Spinal cord (tissue), 10 donors: ENCODE measurements around the gene MGST2. TPM values are rescaled to one million over a fixed set of nuclear protein-coding genes. Genes with fewer than 3 reads are reported as not detected.
"Not testable (repeated sequence)": the region's sequence is repeated elsewhere in the genome, so short reads cannot be mapped to it uniquely, and the experiment has no call there.

Experiments
- DNase-seq, 6 donors: peaks; one replicate each; pipeline versions ENCODE4 v3.0.0 to v3.0.0-alpha.2; 2013 to 2015; ENCODE audit warnings: low spot score in 6 of 6, low read depth in 4 of 6
- H3K27ac ChIP-seq: one replicate; pipeline ENCODE4 v1.5.1; 2013; ENCODE audit warnings: low read depth, low read length, control low read depth
- H3K27me3 ChIP-seq: one replicate; pipeline ENCODE4 v1.6.1; 2013; ENCODE audit warnings: low read length; ENCODE audit not compliant: control insufficient read depth, insufficient read depth
- H3K36me3 ChIP-seq: one replicate; pipeline ENCODE4 v1.6.1; 2013; ENCODE audit warnings: low read length; ENCODE audit not compliant: control insufficient read depth, insufficient read depth
- H3K4me1 ChIP-seq: one replicate; pipeline ENCODE4 v1.6.1; 2013; ENCODE audit warnings: low read length; ENCODE audit not compliant: control insufficient read depth, insufficient read depth
- H3K4me3 ChIP-seq: one replicate; pipeline ENCODE4 v1.5.1; 2013; ENCODE audit warnings: low read depth, low read length, control low read depth
- H3K9me3 ChIP-seq: one replicate; pipeline ENCODE4 v1.6.1; 2013; ENCODE audit warnings: low read length; ENCODE audit not compliant: control insufficient read depth, insufficient read depth
- WGBS: methylation state at CpG from one replicate; pipeline ENCODE4 v1.1.5; 2013; ENCODE audit warnings: missing lambda C conversion rate; ENCODE audit not compliant: insufficient coverage; 5-methylcytosine and 5-hydroxymethylcytosine counted together
- polyA plus RNA-seq, 2 donors: library from polyadenylated mRNA; unstranded; fragments of 120-200 nt; gene quantifications; one replicate each; pipeline ENCODE4 v1.2.1, GENCODE V29; 2013; ENCODE audit not compliant: insufficient read length in 2 of 2
- total RNA-seq, 2 donors: library from RNA; depleted of rRNA in 1 of 2; stranded (reverse); fragments of 120-200 nt in 1 of 2; fragments of >200 nt in 1 of 2; gene quantifications; one replicate each; pipeline versions ENCODE4 v1.2.3 to v1.2.4, GENCODE V29; 2013 to 2014
- donor health status: healthy.

MGST2 gene
- total and polyA plus RNA-seq, 4 donors = 19.3 to 59.4 (median 25.0) TPM

GRCh38 chr4:139692309-139693012 is 26.8 kb downstream of the MGST2 start:
- H3K36me3 ChIP-seq = no peaks in the 10 kb centered on the region
- H3K27ac ChIP-seq = no peak overlapping the region
- H3K4me1 ChIP-seq = no peaks in the 10 kb centered on the region
- H3K9me3 ChIP-seq = peaks cover 2% of the 10 kb centered on the region
- no peak for DNase-seq
- 40% methylated on average over 4 of the region's 4 CpGs for WGBS
- no peaks in the 10 kb centered on the region for H3K27me3 ChIP-seq
- no peak overlapping the region for H3K4me3 ChIP-seq

GRCh38 chr4:139694522-139695107 is 29.0 kb downstream of the MGST2 start:
- DNase-seq = no peak

GRCh38 chr4:139696491-139696890 is 30.9 kb downstream of the MGST2 start:
- 92% methylated on average over 4 of the region's 5 CpGs for WGBS
- Histone ChIP-seq H3K4me1 (no peaks in the 10 kb centered on the region), H3K27ac (no peak overlapping the region), H3K27me3 (no peaks in the 10 kb centered on the region), H3K4me3 (no peak overlapping the region), H3K36me3 (no peaks in the 10 kb centered on the region), H3K9me3 (peaks cover 2% of the 10 kb centered on the region)
- DNase-seq = no peak

More at GRCh38 chr4:139694522-139695107, 29.0 kb downstream of the MGST2 start:
- Histone ChIP-seq H3K4me1 (no peaks in the 10 kb centered on the region), H3K36me3 (no peaks in the 10 kb centered on the region), H3K9me3 (peaks cover 2% of the 10 kb centered on the region), H3K27ac (no peak overlapping the region), H3K27me3 (no peaks in the 10 kb centered on the region), H3K4me3 (no peak overlapping the region)
- WGBS = no CpG with 5 or more reads among the region's 3 CpGs

- not testable (repeated sequence) for DNase-seq
- no CpG with 5 or more reads among the region's 25 CpGs for WGBS
Measured at GRCh38 chr4:139698167-139698925, 32.7 kb downstream of the MGST2 start.

GRCh38 chr4:139700568-139700967 is 34.9 kb downstream of the MGST2 start:
- 100% methylated on average over 3 of the region's 5 CpGs for WGBS
- H3K36me3 ChIP-seq = no peaks in the 10 kb centered on the region

More at GRCh38 chr4:139698167-139698925, 32.7 kb downstream of the MGST2 start:
- not testable (repeated sequence) for H3K9me3 ChIP-seq, H3K4me3 ChIP-seq, H3K27ac ChIP-seq, H3K36me3 ChIP-seq, H3K4me1 ChIP-seq, H3K27me3 ChIP-seq

GRCh38 chr4:139704915-139705485 is 39.4 kb downstream of the MGST2 start:
- H3K27me3 ChIP-seq = no peaks in the 10 kb centered on the region
- 100% methylated on average over 4 of the region's 4 CpGs for WGBS
- DNase-seq = no peak
- H3K27ac ChIP-seq = no peak overlapping the region
- H3K9me3 ChIP-seq = no peaks in the 10 kb centered on the region
- H3K36me3 ChIP-seq = no peaks in the 10 kb centered on the region
- H3K4me3 ChIP-seq = no peak overlapping the region
- H3K4me1 ChIP-seq = no peaks in the 10 kb centered on the region

More at GRCh38 chr4:139700568-139700967, 34.9 kb downstream of the MGST2 start:
- no peak overlapping the region for H3K27ac ChIP-seq
- H3K4me3 ChIP-seq = no peak overlapping the region
- DNase-seq = no peak
- H3K9me3 ChIP-seq = peaks cover 2% of the 10 kb centered on the region
- no peaks in the 10 kb centered on the region for H3K27me3 ChIP-seq
- H3K4me1 ChIP-seq = no peaks in the 10 kb centered on the region

GRCh38 chr4:139709660-139710059 is 44.0 kb downstream of the MGST2 start:
- WGBS = 100% methylated on average over 1 of the region's 1 CpG
- H3K4me3 ChIP-seq = no peak overlapping the region
- no peaks in the 10 kb centered on the region for H3K9me3 ChIP-seq
- no peak for DNase-seq
- no peaks in the 10 kb centered on the region for H3K27me3 ChIP-seq
- H3K4me1 ChIP-seq = no peaks in the 10 kb centered on the region
- H3K27ac ChIP-seq = no peak overlapping the region
- H3K36me3 ChIP-seq = no peaks in the 10 kb centered on the region

GRCh38 chr4:139710073-139710472 is 44.5 kb downstream of the MGST2 start:
- no peak for DNase-seq
- Histone ChIP-seq H3K27me3 (no peaks in the 10 kb centered on the region), H3K9me3 (no peaks in the 10 kb centered on the region), H3K4me3 (no peak overlapping the region), H3K27ac (no peak overlapping the region), H3K4me1 (no peaks in the 10 kb centered on the region), H3K36me3 (no peaks in the 10 kb centered on the region)
- no CpG with 5 or more reads among the region's 2 CpGs for WGBS

GRCh38 chr4:139711461-139711860 is 45.8 kb downstream of the MGST2 start:
- Histone ChIP-seq H3K36me3 (no peaks in the 10 kb centered on the region), H3K27ac (no peak overlapping the region), H3K9me3 (no peaks in the 10 kb centered on the region), H3K27me3 (no peaks in the 10 kb centered on the region), H3K4me1 (no peaks in the 10 kb centered on the region), H3K4me3 (no peak overlapping the region)
- 86% methylated on average over 3 of the region's 4 CpGs for WGBS
- no peak for DNase-seq
